ENCODE measurements around the gene RANBP1.

Gene RANBP1

GRCh38 chr22:20136603-20136873 lies 20.6 kb downstream of the RANBP1 start:
- no peak for DNase-seq (ENCODE audit: low read depth in 2 of 2)

- DNase-seq (ENCODE audit: low read depth in 2 of 2), result no peak
These were observed 21.2 kb downstream of the RANBP1 start for GRCh38 chr22:20137113-20137512.

DNA sequence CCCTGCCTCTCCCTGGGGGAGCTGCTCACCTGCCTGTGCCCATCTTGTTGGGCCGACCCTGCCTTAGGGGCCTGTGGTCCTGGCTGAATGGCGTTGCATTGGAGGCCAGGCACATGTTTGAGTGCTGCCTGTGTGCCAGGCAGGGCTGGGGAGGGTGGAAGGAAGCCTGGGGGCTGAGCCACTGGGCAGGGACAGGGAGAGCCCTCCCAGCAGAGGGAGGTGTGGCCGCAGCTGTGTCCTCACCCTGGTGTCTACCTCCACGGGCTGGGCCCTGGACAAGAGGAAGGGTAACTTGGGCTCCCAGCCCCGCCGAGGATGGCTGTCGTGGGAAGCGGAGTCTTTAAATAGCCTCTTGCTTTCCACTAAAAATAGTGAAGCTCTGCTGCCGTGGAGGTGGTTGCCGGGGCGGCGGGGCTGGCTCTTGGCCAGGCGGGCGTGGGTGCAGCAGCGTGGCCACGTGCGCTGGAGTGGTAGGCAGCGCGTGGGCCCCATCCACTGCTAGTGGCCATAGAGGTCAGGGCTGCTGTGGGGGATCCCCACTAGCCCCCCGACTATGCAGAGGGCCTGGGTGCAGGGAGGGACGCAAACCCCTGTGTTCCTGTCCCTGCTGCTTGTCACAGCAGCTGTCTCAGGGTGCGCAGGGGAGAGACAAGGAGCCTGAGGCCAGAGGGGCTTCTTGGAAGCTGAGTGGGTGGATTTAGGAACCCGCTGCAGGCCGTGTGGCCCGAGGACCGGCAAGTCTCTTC lies 21.9 kb downstream of the RANBP1 start:
- no peak for DNase-seq (ENCODE audit: low read depth in 2 of 2)

- no peak for DNase-seq (ENCODE audit: low read depth in 2 of 2)
These were observed 22.5 kb downstream of the RANBP1 start for GRCh38 chr22:20138417-20138738.

GRCh38 chr22:20138868-20139267 lies 23.0 kb downstream of the RANBP1 start:
- DNase-seq (ENCODE audit: low read depth in 2 of 2), result no peak

DNA sequence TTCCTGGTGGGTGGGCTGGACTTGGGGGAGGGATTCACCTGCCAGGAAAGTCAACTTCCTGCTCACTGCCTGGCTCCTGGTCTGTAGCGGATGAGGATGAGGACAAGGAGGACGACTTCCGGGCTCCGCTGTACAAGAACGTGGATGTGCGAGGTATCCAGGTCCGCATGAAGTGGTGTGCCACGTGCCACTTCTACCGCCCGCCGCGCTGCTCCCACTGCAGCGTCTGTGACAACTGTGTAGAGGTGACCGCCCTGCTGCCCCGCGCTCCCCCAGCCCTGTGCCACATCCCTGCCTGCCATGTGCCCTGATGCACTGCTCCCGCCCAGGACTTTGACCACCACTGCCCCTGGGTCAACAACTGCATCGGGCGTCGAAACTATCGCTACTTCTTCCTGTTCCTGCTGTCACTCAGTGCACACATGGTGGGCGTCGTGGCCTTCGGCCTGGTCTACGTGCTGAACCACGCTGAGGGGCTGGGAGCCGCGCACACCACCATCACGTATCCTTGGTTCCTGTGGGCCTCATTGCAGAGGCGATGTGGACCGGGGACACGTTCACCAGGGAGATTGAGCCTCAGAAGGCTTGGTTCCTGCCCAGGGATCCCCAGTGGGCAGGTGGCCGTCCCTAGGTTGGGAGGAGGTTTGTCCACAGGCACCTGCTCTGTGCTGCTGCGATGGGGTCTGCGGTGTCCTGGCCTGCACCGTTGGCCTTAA lies 23.6 kb downstream of the RANBP1 start:
- DNase-seq (ENCODE audit: low read depth in 2 of 2), result no peak

DNA sequence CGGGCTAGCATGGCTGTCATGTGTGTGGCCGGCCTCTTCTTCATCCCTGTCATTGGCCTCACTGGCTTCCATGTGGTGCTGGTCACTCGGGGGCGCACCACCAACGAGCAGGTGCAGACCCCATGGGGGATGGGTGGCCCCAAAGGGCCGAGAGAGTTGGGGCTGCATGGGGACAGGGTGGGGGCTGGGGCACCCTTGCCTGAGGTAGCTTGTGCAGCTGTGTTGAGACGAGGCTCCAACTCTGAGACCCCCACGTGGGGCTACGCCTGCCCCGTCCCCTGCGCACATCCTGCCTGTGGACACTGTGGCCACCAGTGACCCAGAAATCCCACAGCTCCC lies 24.2 kb downstream of the RANBP1 start:
- no peak for DNase-seq (ENCODE audit: low read depth in 2 of 2)

GRCh38 chr22:20140521-20140964 lies 24.6 kb downstream of the RANBP1 start:
- DNase-seq (ENCODE audit: low read depth in 2 of 2), result no peak

- no peak for DNase-seq (ENCODE audit: low read depth in 2 of 2)
These were observed 25.5 kb downstream of the RANBP1 start for GRCh38 chr22:20141186-20142077.

- no peak for DNase-seq (ENCODE audit: low read depth in 2 of 2)
These were observed 27.1 kb downstream of the RANBP1 start for GRCh38 chr22:20142711-20143621.

DNA sequence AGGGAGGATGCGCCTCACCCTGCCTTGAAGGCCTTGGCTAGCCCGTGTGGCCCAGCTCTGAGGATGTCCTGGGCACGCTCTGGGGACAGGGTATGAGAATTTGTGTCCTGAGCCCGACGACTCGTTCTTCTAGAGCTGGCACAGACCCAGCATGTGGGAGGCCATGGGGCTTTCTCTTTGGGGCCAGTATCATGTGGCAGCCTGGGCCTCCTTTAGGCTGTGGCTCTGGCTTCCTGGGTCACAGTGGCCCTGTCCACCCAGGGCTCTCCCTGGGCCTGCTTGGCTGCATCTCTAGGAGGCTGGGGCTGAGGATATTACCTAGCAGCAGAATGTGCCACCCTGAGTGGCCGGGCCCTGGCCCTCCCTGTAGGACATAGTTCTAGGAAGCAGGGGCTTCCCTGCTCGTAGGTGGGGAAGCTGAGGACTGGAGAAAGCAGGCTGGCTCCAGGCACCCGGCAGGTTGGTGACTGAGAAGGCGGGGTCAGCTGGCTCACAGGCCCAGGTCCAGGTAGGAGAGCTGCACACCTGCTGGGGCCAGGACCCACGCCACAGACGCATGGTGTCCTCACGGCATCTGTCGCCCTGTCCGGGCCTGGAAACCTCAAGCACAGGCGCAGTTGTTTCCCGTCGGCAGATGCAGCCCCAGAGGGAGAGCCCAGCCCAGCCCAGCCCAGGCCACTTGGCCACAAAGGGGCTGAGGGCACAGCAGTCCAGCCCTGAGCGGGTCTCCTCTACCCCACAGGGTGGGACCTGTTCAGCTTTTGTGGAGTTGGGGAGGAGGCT lies 28.2 kb downstream of the RANBP1 start:
- no peak for DNase-seq (ENCODE audit: low read depth in 2 of 2)

GRCh38 chr22:20145206-20145831 lies 29.4 kb downstream of the RANBP1 start:
- no peak for DNase-seq (ENCODE audit: low read depth in 2 of 2)

DNA sequence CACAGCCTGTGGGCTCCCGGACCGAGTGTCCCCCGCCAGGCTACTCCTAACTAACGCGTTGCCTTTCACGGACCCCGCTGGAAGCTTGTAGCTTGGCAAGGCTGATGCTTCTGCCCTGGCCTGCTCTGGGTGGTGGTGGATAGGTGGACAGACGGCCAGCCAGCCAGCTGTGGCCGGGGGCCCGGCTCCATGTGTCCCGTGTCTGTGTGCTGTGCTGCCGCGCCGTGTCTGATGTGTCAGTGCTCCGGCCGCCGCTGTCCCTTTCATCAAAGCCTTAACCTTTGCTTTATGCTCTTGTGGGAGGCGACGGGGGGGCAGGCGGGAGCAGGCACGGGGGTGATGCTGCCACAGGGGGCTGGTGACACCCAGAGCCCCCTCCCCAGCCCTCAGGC lies 29.9 kb downstream of the RANBP1 start:
- DNase-seq (ENCODE audit: low read depth in 2 of 2), result no peak

GRCh38 chr22:20146777-20147176 lies 30.9 kb downstream of the RANBP1 start:
- DNase-seq (ENCODE audit: low read depth in 2 of 2), result no peak

- no peak for DNase-seq (ENCODE audit: low read depth in 2 of 2)
These were observed 31.5 kb downstream of the RANBP1 start for GRCh38 chr22:20147237-20147988.

GRCh38 chr22:20148414-20148813 lies 32.5 kb downstream of the RANBP1 start:
- DNase-seq (ENCODE audit: low read depth in 2 of 2), result no peak

DNA sequence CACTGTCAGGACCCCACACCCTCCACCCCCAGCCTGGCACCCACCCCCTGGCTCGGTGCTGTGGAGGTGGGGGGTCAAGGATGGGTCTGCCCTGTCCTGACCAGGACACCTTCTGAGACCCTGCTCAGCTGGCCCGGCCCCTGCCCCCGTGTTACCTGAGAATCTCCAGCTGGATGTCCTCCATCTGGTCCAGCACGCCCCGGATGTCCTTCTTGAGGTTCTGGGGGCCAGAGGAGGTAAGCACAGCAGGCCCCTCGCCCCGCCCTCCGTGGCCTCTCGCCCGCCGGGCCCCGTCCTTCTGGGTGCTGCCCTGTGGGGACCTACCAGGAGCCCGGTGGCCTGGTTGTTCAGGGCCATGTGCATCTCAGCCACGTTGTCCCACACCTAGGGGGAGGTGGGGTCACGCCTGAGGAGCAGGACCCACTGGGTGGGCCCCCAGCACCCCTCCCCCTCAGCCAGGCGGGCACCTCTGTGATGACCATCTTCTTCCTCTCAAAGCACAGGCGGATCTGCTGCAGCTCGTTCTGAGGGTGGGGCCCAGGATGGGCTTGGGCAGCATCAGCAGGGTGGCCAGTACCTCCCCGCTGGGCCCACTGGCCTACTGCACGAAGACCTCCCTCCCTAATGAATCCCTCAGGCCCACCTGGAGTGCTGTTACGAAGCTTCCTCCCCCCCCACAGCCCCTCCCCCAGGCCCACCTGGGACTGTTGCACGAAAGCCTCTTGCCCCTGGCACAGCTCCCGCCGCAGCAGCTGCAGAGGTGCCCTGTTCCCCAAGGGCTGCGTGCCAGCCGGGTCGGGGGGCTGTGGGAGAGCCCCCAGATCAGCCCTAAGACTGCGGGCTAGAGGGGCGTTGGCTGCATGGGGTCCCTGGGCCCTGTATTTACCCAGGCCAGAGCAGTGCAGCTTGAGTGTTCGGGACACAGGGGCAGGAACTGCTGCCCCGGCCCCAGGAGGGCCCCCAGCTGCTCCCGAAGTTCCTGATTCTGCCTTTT lies 33.6 kb downstream of the RANBP1 start:
- no peak for DNase-seq (ENCODE audit: low read depth in 2 of 2)
